Right atrium auricular region (tissue), 2 donors: ENCODE data around the gene GSE1. TPM values are rescaled to one million over a fixed set of nuclear protein-coding genes. Genes with fewer than 3 reads are reported as not detected.

Experiments
- DNase-seq: peaks from one replicate; pipeline ENCODE4 v3.0.0-alpha.2; 2019; ENCODE audit warnings: low spot score
- H3K27ac ChIP-seq, 2 donors: fragments of 200-600 bp; sonication (generic); 1 replicate in 1 of 2; 2 replicates in 1 of 2; pipeline ENCODE4 v1.5.1; 2016 to 2019
- H3K27me3 ChIP-seq, 2 donors: fragments of 200-600 bp; sonication (generic); one replicate each; pipeline versions ENCODE4 v1.5.1 to v1.6.0; 2017 to 2019
- H3K36me3 ChIP-seq: fragments of 200-600 bp; sonication (generic); one replicate; pipeline ENCODE4 v1.5.1; 2016
- H3K4me1 ChIP-seq, 2 donors: fragments of 200-600 bp; sonication (generic); one replicate each; pipeline versions ENCODE4 v1.5.1 to v1.6.0; 2017 to 2019
- H3K4me3 ChIP-seq, 2 donors: fragments of 200-600 bp; sonication (generic); 1 replicate in 1 of 2; 2 replicates in 1 of 2; pipeline ENCODE4 v1.5.1; 2017 to 2019; ENCODE audit warnings: mild to moderate bottlenecking in 1 of 2, moderate library complexity in 1 of 2
- H3K9me3 ChIP-seq, 2 donors: fragments of 200-600 bp; sonication (generic); one replicate each; pipeline ENCODE4 v1.5.1; 2019
- CTCF ChIP-seq, 2 donors: fragments of 200-600 bp; sonication (generic); IDR thresholded peaks; one replicate each; pipeline ENCODE4 v1.5.1; 2019; ENCODE audit warnings: antibody characterized with exemption in 2 of 2
- total RNA-seq, 2 donors: library from RNA; depleted of rRNA; stranded (reverse); fragments of >200 nt; gene quantifications; one replicate each; pipeline ENCODE4 v1.1.0, GENCODE V29; 2016

Gene GSE1
- 10 to 100 TPM; 37.1 to 55.7 TPM for total RNA-seq

DNA sequence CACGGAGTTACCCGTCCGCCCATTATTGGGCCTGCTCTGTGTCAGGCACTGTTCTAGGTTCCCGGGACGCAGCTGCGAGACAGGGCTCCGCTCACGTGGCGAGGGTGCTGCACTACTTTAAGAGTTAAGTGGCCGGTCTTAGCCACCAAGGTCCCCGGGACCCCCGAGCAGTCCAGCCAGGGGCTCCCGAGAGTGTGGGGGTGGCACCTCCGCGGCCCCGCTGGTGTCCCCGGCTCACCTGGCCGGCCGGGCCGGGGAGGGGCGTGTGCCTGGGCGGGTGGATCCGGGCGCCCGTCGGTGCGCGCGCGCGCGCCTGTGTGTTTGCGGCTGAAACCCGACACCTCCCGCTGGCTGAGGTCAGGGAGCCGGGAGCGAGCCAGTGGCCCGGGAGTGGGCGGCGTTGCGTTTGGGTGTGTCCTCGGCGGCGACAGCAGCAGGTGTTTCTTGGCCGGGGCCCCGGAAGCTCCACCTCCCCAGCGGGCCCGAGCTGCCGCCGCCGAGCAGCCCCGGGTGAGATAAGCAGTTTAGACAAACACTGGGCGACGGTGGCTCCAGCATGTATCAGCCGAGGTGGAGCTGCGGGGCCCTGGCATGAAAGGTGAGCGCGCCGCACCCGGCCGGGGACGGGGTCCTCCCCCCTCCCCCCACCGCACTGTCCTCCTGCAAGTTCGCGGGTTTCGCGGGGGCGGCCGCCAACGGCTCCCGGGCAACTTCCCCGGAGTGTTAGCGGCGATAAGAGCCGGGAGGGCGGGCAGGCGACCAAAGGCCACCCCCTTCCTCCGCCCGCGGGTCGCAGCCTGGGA lies at the start of gene GSE1:
TSS of gene GSE1 (plus strand) at position 522 of the 803 bp plus-strand sequence. CDS start at position 592, 70 bp downstream.
- Histone ChIP-seq H3K4me3 (peak within 1 kb of the TSS; percentile 52 to 66), H3K9me3 (no peaks in the 10 kb centered on the region), H3K36me3 (no peaks in the 10 kb centered on the region), H3K27me3 (no peaks in the 10 kb centered on the region), H3K27ac (peak within 1 kb of the TSS; percentile 90 to 95), H3K4me1 (peaks cover 0 to 81% of the 10 kb centered on the region in 2 donors)
- peak; percentile 95 for DNase-seq
- no peak for TF ChIP-seq CTCF (IDR thresholded peaks at IDR 0.05)

GRCh38 chr16:85563515-85564276 lies 49.4 kb upstream of the GSE1 start:
- peaks cover 0 to 59% of the 10 kb centered on the region in 2 donors for H3K4me1 ChIP-seq

GRCh38 chr16:85564277-85565051 lies 48.7 kb upstream of the GSE1 start:
- H3K4me1 ChIP-seq: peaks cover 0 to 53% of the 10 kb centered on the region in 2 donors
- DNase-seq: no peak

More at GRCh38 chr16:85563515-85564276, 49.4 kb upstream of the GSE1 start:
- peak overlapping the region; percentile 21 to 49 for H3K27ac ChIP-seq
- peak; percentile 88 for DNase-seq
- no peak overlapping the region for H3K4me3 ChIP-seq
- no peaks in the 10 kb centered on the region for H3K27me3 ChIP-seq
- no peaks in the 10 kb centered on the region for H3K36me3 ChIP-seq
- TF ChIP-seq CTCF (IDR thresholded peaks at IDR 0.05): peak in 1 of 2 donors; percentile 39
- H3K9me3 ChIP-seq: no peaks in the 10 kb centered on the region

GRCh38 chr16:85565340-85565739 lies 47.8 kb upstream of the GSE1 start:
- Histone ChIP-seq H3K27me3 (no peaks in the 10 kb centered on the region), H3K4me3 (no peak overlapping the region), H3K27ac (no peak overlapping the region), H3K9me3 (no peaks in the 10 kb centered on the region), H3K36me3 (no peaks in the 10 kb centered on the region), H3K4me1 (peaks cover 0 to 55% of the 10 kb centered on the region in 2 donors)
- TF ChIP-seq CTCF (IDR thresholded peaks at IDR 0.05): no peak
- DNase-seq: no peak

More at GRCh38 chr16:85564277-85565051, 48.7 kb upstream of the GSE1 start:
- peak overlapping the region; percentile 21 to 49 for H3K27ac ChIP-seq
- no peak overlapping the region for H3K4me3 ChIP-seq
- no peaks in the 10 kb centered on the region for H3K27me3 ChIP-seq
- H3K9me3 ChIP-seq: no peaks in the 10 kb centered on the region
- H3K36me3 ChIP-seq: no peaks in the 10 kb centered on the region
- no peak for TF ChIP-seq CTCF (IDR thresholded peaks at IDR 0.05)

DNA sequence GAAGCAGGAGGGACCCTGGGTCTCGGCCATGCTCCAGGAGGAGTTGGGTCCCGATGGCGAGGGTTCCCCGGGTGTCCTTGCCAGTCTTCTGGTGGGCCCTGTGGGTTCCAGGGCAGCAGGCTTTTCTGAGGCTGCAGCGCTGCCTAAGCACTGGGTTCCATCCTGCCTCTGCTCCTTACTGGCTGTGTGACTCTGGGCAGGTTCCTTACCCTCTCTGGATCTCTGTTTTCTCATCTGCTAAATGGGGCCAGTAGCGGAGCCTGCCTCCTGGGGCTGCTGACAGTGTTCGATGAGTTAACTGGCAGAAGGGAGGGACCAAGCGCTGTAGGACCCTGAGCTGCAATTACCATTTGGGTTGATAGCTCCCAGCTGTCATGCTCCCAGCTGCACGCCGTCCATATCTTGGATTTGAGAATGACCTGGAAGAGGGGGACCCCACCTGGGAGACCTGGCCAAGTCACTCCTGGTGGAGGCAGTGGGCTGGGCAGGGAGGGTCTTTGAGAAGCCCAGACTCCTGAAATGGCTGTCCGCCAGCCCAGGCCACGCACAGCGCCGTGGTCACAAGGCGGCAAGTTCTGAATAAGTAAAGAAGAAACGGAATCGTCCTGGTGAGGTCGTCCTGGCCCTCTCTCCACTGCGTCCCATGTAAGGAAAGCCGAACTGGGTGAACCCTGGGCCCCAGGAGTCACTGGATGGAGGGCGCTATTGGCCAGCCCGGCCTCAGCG lies 47.2 kb upstream of the GSE1 start:
- no peak overlapping the region for H3K27ac ChIP-seq
- H3K4me3 ChIP-seq: no peak overlapping the region
- H3K27me3 ChIP-seq: no peaks in the 10 kb centered on the region
- no peaks in the 10 kb centered on the region for H3K36me3 ChIP-seq
- H3K4me1 ChIP-seq: peaks cover 0 to 55% of the 10 kb centered on the region in 2 donors
- no peak for TF ChIP-seq CTCF (IDR thresholded peaks at IDR 0.05)
- no peak for DNase-seq
- no peaks in the 10 kb centered on the region for H3K9me3 ChIP-seq
